ENCODE results near the gene SNX32.
"Not testable (repeated sequence)": the region's sequence is repeated elsewhere in the genome, so short reads cannot be mapped to it uniquely, and the experiment has no call there.

The SNX32 gene

GRCh38 chr11:65842144-65842543 lies 8.4 kb downstream of the SNX32 start:
- no peak overlapping the region for H3K4me3 ChIP-seq (ENCODE audit: low read length)
- DNase-seq (ENCODE audit: low read depth): no peak
- TF ChIP-seq, protein P1, sequence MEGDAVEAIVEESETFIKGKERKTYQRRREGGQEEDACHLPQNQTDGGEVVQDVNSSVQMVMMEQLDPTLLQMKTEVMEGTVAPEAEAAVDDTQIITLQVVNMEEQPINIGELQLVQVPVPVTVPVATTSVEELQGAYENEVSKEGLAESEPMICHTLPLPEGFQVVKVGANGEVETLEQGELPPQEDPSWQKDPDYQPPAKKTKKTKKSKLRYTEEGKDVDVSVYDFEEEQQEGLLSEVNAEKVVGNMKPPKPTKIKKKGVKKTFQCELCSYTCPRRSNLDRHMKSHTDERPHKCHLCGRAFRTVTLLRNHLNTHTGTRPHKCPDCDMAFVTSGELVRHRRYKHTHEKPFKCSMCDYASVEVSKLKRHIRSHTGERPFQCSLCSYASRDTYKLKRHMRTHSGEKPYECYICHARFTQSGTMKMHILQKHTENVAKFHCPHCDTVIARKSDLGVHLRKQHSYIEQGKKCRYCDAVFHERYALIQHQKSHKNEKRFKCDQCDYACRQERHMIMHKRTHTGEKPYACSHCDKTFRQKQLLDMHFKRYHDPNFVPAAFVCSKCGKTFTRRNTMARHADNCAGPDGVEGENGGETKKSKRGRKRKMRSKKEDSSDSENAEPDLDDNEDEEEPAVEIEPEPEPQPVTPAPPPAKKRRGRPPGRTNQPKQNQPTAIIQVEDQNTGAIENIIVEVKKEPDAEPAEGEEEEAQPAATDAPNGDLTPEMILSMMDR (conservative IDR thresholded peaks at IDR 0.05; ENCODE audit: low read depth, low read length): no peak

- no peak overlapping the region for H3K4me3 ChIP-seq (ENCODE audit: low read length)
- no peak for DNase-seq (ENCODE audit: low read depth)
- TF ChIP-seq, protein P1 (conservative IDR thresholded peaks at IDR 0.05; ENCODE audit: low read depth, low read length): no peak
These were observed 10.0 kb downstream of the SNX32 start for GRCh38 chr11:65843811-65844210.

DNA sequence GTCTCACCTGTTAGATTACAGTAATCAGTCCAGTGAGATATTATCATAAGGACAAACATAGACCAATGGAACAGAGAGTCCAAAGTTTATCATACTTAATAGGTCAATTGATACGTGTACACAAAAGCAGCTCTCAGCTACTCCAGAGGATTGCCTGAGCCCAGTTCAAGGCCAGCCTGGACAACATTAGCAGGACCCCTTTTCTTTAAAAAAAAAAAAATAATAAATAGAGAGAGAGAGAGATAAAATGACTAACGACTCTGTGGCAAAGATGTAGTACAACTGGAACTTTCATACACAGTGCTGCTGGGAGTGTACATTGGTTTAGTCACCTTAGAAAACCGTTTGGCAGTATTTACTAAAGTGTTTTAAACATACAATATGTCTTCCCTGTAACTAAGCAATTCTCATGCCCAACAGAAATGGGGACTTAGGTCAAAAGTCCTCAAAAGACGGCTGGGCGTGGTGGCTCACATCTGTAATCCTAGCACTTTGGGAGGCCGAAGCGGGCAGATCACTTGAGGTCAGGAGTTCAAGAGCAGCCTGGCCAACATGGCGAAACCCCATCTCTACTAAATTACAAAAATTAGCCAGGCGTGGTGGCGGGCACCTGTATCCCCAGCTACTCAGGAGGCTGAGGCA lies 10.6 kb downstream of the SNX32 start:
- TF ChIP-seq, protein P1 (conservative IDR thresholded peaks at IDR 0.05; ENCODE audit: low read depth, low read length): no peak
- H3K4me3 ChIP-seq (ENCODE audit: low read length): no peak overlapping the region
- DNase-seq (ENCODE audit: low read depth): no peak

DNA sequence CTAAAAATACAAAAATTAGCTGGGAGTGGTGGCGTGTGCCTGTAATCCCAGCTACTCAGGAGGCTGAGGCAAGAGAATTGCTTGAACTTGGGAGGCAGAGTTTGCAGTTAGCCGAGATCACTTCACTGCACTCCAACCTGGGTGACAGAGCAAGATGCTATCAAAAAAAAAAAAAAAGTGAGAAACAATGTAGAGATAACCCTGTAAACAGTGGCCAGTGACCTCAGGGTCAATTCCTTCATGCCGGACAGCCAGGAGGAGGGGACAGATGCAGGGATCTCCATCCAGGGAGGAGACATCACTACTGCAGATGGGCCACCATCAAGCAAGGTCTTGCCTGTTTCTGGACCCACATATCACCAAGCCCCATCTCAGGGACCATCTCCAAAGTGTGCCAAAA lies 14.0 kb downstream of the SNX32 start:
- no peak overlapping the region for H3K4me3 ChIP-seq (ENCODE audit: low read length)
- DNase-seq (ENCODE audit: low read depth): no peak
- TF ChIP-seq, protein P1 (conservative IDR thresholded peaks at IDR 0.05; ENCODE audit: low read depth, low read length): no peak

DNA sequence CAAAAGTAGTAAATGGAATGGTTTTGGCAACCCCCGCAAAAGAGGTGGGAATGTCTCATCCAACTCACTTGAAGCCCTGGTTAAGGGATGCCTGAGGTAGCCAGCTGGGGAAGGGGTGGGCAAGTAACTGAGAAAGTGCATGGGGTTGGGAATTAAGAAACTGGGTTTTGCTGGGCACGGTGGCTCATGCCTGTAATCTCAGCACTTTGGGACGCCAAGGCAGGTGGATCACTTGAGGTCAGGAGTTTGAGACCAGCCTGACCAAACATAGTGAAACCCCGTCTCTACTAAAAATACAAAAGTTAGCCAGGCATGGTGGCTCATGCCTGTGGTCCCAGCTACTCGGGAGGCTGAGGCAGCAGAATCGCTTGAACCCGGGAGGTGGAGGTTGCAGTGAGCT lies 14.9 kb downstream of the SNX32 start:
- not testable (repeated sequence) for DNase-seq (ENCODE audit: low read depth)

DNA sequence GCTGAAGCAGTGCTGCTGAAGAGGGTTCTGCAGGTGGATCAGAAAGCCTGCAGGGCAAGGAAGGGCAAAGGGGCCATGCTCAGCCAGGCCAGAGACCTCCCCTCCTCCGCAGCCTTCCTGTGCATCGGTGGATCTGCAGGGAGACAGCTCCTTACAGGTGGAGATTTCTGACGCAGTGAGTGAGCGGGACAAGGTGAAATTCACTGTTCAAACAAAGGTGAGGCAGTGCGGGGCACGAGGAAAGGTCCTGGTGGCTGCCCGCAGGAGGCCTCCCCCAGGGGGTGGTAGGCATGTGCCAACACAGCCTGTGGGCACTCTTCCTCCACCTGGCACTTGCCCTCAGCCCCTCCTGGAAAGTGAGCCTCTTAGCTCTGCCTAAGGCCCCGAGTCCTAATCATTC lies 15.6 kb downstream of the SNX32 start:
- DNase-seq (ENCODE audit: low read depth): no peak
- no peak overlapping the region for H3K4me3 ChIP-seq (ENCODE audit: low read length)
- TF ChIP-seq, protein P1 (conservative IDR thresholded peaks at IDR 0.05; ENCODE audit: low read depth, low read length): no peak

More for the DNA sequence above, 14.9 kb downstream of the SNX32 start:
- H3K4me3 ChIP-seq (ENCODE audit: low read length): not testable (repeated sequence)

GRCh38 chr11:65849771-65850216 lies 16.0 kb downstream of the SNX32 start:
- H3K4me3 ChIP-seq (ENCODE audit: low read length): no peak overlapping the region
- TF ChIP-seq, protein P1 (conservative IDR thresholded peaks at IDR 0.05; ENCODE audit: low read depth, low read length): no peak

More at GRCh38 chr11:65849771-65850216, 16.0 kb downstream of the SNX32 start:
- DNase-seq (ENCODE audit: low read depth): no peak

Measured in retinal pigment epithelial cell (primary cell).